H9 (cell line): Measurements from ENCODE around the gene TBC1D5. TPM values are rescaled to one million over a fixed set of nuclear protein-coding genes. Genes with fewer than 3 reads are reported as not detected.

ENCODE experiments used
- DNase-seq: peaks from one replicate; pipeline ENCODE4 v3.0.0-alpha.2; 2017
- H2AFZ ChIP-seq: one replicate; pipeline ENCODE4 v1.6.1; 2013; ENCODE audit warnings: mild to moderate bottlenecking, low read length, control low read depth, moderate library complexity
- H2AK5ac ChIP-seq: 2 replicates; pipeline ENCODE4 v1.6.1; 2013; ENCODE audit warnings: low read length, control low read depth, mixed read lengths; ENCODE audit not compliant: insufficient read length
- H2BK120ac ChIP-seq: one replicate; pipeline ENCODE4 v1.6.1; 2013; ENCODE audit warnings: low read depth, mild to moderate bottlenecking, low read length, control low read depth, inconsistent platforms; ENCODE audit not compliant: poor library complexity, severe bottlenecking
- H2BK12ac ChIP-seq: 2 replicates; pipeline ENCODE4 v1.6.1; 2013; ENCODE audit warnings: low read length, control low read depth, mixed read lengths, low read depth; ENCODE audit not compliant: insufficient read length
- H2BK15ac ChIP-seq: 2 replicates; pipeline ENCODE4 v1.6.1; 2013; ENCODE audit warnings: low read depth, low read length, control low read depth
- H2BK20ac ChIP-seq: one replicate; pipeline ENCODE4 v1.6.1; 2013; ENCODE audit warnings: low read depth, mild to moderate bottlenecking, low read length, control low read depth, inconsistent platforms; ENCODE audit not compliant: poor library complexity, severe bottlenecking
- H2BK5ac ChIP-seq: 2 replicates; pipeline ENCODE4 v1.6.1; 2013; ENCODE audit warnings: low read length, control low read depth, mixed read lengths; ENCODE audit not compliant: insufficient read length
- H3K14ac ChIP-seq: 2 replicates; pipeline ENCODE4 v1.6.1; 2013; ENCODE audit warnings: low read length, control low read depth; ENCODE audit not compliant: insufficient read depth
- H3K18ac ChIP-seq: 2 replicates; pipeline ENCODE4 v1.6.1; 2013; ENCODE audit warnings: low read depth, mild to moderate bottlenecking, mixed read lengths, low read length, control low read depth; ENCODE audit not compliant: insufficient read length
- H3K23ac ChIP-seq: 2 replicates; pipeline ENCODE4 v1.6.1; 2013; ENCODE audit warnings: low read length, control low read depth, mixed read lengths, low read depth; ENCODE audit not compliant: insufficient read length
- H3K23me2 ChIP-seq: 2 replicates; pipeline ENCODE4 v1.6.1; 2013; ENCODE audit warnings: low read depth, mild to moderate bottlenecking, mixed read lengths, low read length, control low read depth; ENCODE audit not compliant: insufficient read length, poor library complexity, severe bottlenecking
- H3K27ac ChIP-seq: 2 replicates; pipeline ENCODE4 v1.5.1; 2013; ENCODE audit warnings: low read length, control low read depth, mixed read lengths, low read depth; ENCODE audit not compliant: insufficient read length
- H3K27me3 ChIP-seq: 2 replicates; pipeline ENCODE4 v1.6.1; 2013; ENCODE audit warnings: low read length, control low read depth, inconsistent platforms; ENCODE audit not compliant: insufficient read depth
- H3K4ac ChIP-seq: 2 replicates; pipeline ENCODE4 v1.6.1; 2013; ENCODE audit warnings: low read depth, mild to moderate bottlenecking, control low read depth, inconsistent platforms, low read length, moderate library complexity
- H3K4me1 ChIP-seq: 2 replicates; pipeline ENCODE4 v1.6.1; 2013; ENCODE audit warnings: low read length, control low read depth, inconsistent platforms; ENCODE audit not compliant: insufficient read depth
- H3K4me2 ChIP-seq: 2 replicates; pipeline ENCODE4 v1.6.1; 2013; ENCODE audit warnings: low read length, control low read depth, mixed read lengths; ENCODE audit not compliant: insufficient read length, insufficient read depth
- H3K56ac ChIP-seq: 2 replicates; pipeline ENCODE4 v1.6.1; 2013; ENCODE audit warnings: low read depth, mild to moderate bottlenecking, mixed read lengths, low read length, control low read depth; ENCODE audit not compliant: insufficient read length
- H3K79me1 ChIP-seq: 2 replicates; pipeline ENCODE4 v1.6.1; 2013; ENCODE audit warnings: low read depth, mild to moderate bottlenecking, moderate library complexity, low read length, control low read depth, inconsistent platforms; ENCODE audit not compliant: insufficient read depth, poor library complexity, severe bottlenecking
- H3K79me2 ChIP-seq: 2 replicates; pipeline ENCODE4 v1.6.1; 2013; ENCODE audit warnings: low read length, control low read depth, inconsistent platforms; ENCODE audit not compliant: insufficient read depth
- H3K9ac ChIP-seq: 2 replicates; pipeline ENCODE4 v1.6.1; 2013; ENCODE audit warnings: low read length, control low read depth, mixed read lengths; ENCODE audit not compliant: insufficient read length; ENCODE audit errors: extremely low read depth
- H3K9me3 ChIP-seq: one replicate; pipeline ENCODE4 v1.6.1; 2013; ENCODE audit warnings: low read depth, low read length, inconsistent platforms; ENCODE audit not compliant: control insufficient read depth
- H3T11ph ChIP-seq: one replicate; pipeline ENCODE4 v1.6.1; 2013; ENCODE audit warnings: mild to moderate bottlenecking, low read length, control low read depth, inconsistent platforms
- H4K20me1 ChIP-seq: one replicate; pipeline ENCODE4 v1.6.1; 2013; ENCODE audit not compliant: control insufficient read depth, insufficient read length, insufficient read depth
- H4K5ac ChIP-seq: 2 replicates; pipeline ENCODE4 v1.6.1; 2013; ENCODE audit warnings: low read depth, mild to moderate bottlenecking, mixed read lengths, low read length, control low read depth; ENCODE audit not compliant: insufficient read length
- H4K8ac ChIP-seq: replicated peaks from 2 replicates; pipeline ENCODE4 v1.6.1; 2013; ENCODE audit warnings: low read length, control low read depth, mixed read lengths, low read depth; ENCODE audit not compliant: insufficient read length
- H4K91ac ChIP-seq: 2 replicates; pipeline ENCODE4 v1.6.1; 2013; ENCODE audit warnings: low read depth, mild to moderate bottlenecking, moderate library complexity, mixed read lengths, low read length, control low read depth; ENCODE audit not compliant: insufficient read length
- H3K27ac Mint-ChIP-seq, 3 experiments: 2 replicates in 2 of 3; 3 replicates in 1 of 3; pipeline ENCODE4 v1.8.0; 2020 to 2021; ENCODE audit warnings: mixed read lengths in 3 of 3, mild to moderate bottlenecking in 1 of 3, moderate library complexity in 1 of 3
- H3K27me3 Mint-ChIP-seq: 2 replicates; pipeline ENCODE4 v1.8.0; 2021; ENCODE audit warnings: low read depth, mild to moderate bottlenecking, moderate library complexity, mixed read lengths
- H3K36me3 Mint-ChIP-seq, 3 experiments: 2 replicates in 2 of 3; 3 replicates in 1 of 3; pipeline ENCODE4 v1.8.0; 2020 to 2021; ENCODE audit warnings: low read depth in 3 of 3, mixed read lengths in 3 of 3; ENCODE audit not compliant: insufficient read depth in 1 of 3
- H3K4me1 Mint-ChIP-seq, 2 experiments: 2 replicates each; pipeline ENCODE4 v1.8.0; 2020; ENCODE audit warnings: mixed read lengths in 2 of 2
- H3K4me3 Mint-ChIP-seq, 2 experiments: 2 replicates in 1 of 2; 3 replicates in 1 of 2; pipeline ENCODE4 v1.8.0; 2020 to 2021; ENCODE audit warnings: mild to moderate bottlenecking in 2 of 2, mixed read lengths in 2 of 2, moderate library complexity in 1 of 2
- H3K9me3 Mint-ChIP-seq, 2 experiments: 2 replicates in 1 of 2; 3 replicates in 1 of 2; pipeline ENCODE4 v1.8.0; 2020; ENCODE audit warnings: mild to moderate bottlenecking in 2 of 2, mixed read lengths in 2 of 2, moderate library complexity in 1 of 2
- WGBS: extraction: QIAGEN DNeasy Blood & Tissue Kit; methylation state at CpG from one replicate; pipeline ENCODE4 v1.1.7; 2013; ENCODE audit warnings: missing lambda C conversion rate, low lambda C conversion rate, mixed read lengths; ENCODE audit not compliant: insufficient read length; ENCODE audit errors: extremely low coverage; 5-methylcytosine and 5-hydroxymethylcytosine counted together
- total RNA-seq: library from RNA; stranded (reverse); gene quantifications from 2 replicates; pipeline ENCODE4 v1.2.1, GENCODE V29; 2021
- TF ChIP-seq, protein P1 (sequence below): fragments of 200-600 bp; sonication (generic); conservative IDR thresholded peaks from 3 replicates; pipeline ENCODE4 v1.8.0; 2021; ENCODE audit warnings: antibody characterized with exemption, mild to moderate bottlenecking

The TBC1D5 gene
- total RNA-seq, 1 experiment from 2014 or later = 25.0 TPM

DNA sequence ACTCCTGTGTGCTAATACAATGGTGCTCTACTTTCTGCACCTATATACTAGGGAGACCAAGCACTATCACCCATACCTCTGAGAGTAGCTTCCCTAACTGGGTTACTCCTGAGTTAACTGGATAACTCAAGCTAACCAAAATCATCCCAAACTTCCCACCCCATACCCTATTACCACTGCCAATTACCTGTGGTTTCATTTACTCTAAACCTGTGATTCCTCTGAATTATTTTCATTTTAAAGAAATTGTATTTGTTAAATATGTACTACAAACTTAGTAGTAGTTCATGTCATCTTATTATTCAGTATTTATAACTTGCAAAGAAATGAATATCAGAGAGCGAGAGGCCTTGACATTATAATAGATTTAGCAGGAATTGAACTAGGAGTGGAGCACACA is 340.5 kb downstream of the TBC1D5 start:
- Histone ChIP-seq H3K18ac (no peak overlapping the region), H2BK120ac (no peak overlapping the region), H3K27me3 (no peaks in the 10 kb centered on the region), H3K4me1 (no peaks in the 10 kb centered on the region), H4K20me1 (no peaks in the 10 kb centered on the region), H2BK5ac (no peak overlapping the region), H3K27ac (no peak overlapping the region), H2AFZ (no peak overlapping the region), H3K4ac (no peak overlapping the region), H3T11ph (no peak overlapping the region), H3K9me3 (no peaks in the 10 kb centered on the region), H4K91ac (no peak overlapping the region), H3K4me2 (no peak overlapping the region), H2BK20ac (no peak overlapping the region), H3K79me1 (no peaks in the 10 kb centered on the region), H3K56ac (no peak overlapping the region), H2BK15ac (no peak overlapping the region), H3K14ac (no peak overlapping the region), H2AK5ac (no peak overlapping the region), H4K5ac (no peak overlapping the region), H3K23ac (no peak overlapping the region), H3K23me2 (no peaks in the 10 kb centered on the region), H3K79me2 (no peaks in the 10 kb centered on the region), H3K9ac (no peak overlapping the region), H4K8ac (no peak overlapping the region), H2BK12ac (no peak overlapping the region)
- H3K4me3 Mint-ChIP-seq = no peak overlapping the region
- no peaks in the 10 kb centered on the region for H3K9me3 Mint-ChIP-seq
- TF ChIP-seq, protein P1, sequence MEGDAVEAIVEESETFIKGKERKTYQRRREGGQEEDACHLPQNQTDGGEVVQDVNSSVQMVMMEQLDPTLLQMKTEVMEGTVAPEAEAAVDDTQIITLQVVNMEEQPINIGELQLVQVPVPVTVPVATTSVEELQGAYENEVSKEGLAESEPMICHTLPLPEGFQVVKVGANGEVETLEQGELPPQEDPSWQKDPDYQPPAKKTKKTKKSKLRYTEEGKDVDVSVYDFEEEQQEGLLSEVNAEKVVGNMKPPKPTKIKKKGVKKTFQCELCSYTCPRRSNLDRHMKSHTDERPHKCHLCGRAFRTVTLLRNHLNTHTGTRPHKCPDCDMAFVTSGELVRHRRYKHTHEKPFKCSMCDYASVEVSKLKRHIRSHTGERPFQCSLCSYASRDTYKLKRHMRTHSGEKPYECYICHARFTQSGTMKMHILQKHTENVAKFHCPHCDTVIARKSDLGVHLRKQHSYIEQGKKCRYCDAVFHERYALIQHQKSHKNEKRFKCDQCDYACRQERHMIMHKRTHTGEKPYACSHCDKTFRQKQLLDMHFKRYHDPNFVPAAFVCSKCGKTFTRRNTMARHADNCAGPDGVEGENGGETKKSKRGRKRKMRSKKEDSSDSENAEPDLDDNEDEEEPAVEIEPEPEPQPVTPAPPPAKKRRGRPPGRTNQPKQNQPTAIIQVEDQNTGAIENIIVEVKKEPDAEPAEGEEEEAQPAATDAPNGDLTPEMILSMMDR = no peak
- no CpG with 5 or more reads among the region's 1 CpG for WGBS
- DNase-seq = no peak
- H3K27ac Mint-ChIP-seq = no peak overlapping the region
- no peaks in the 10 kb centered on the region for H3K27me3 Mint-ChIP-seq
- peaks cover 8 to 11% of the 10 kb centered on the region in 2 experiments for H3K4me1 Mint-ChIP-seq
- no peaks in the 10 kb centered on the region for H3K36me3 Mint-ChIP-seq
